ENCODE data around the gene CAMK2B. TPM values are rescaled to one million over a fixed set of nuclear protein-coding genes. Genes with fewer than 3 reads are reported as not detected.

The CAMK2B gene
- total and polyA plus RNA-seq, 4 experiments from 2014 or later = not detected

GRCh38 chr7:44276571-44277221, 48.7 kb downstream of the CAMK2B start:
- no peaks in the 10 kb centered on the region for H3K4me1 Mint-ChIP-seq
- no peaks in the 10 kb centered on the region for H3K36me3 ChIP-seq (ENCODE audit: insufficient read depth, low read length)
- DNase-seq = no peak
- intact Hi-C loops (cut with micrococcal nuclease) = no loop called here
- H3K36me3 Mint-ChIP-seq = no peaks in the 10 kb centered on the region
- POLR2A ChIA-PET (ENCODE audit: partially characterized antibody) = no interaction called here
- H3K27ac ChIP-seq (ENCODE audit: low read depth, low read length) = no peak overlapping the region
- H3K27me3 Mint-ChIP-seq = no peaks in the 10 kb centered on the region
- CTCF ChIA-PET (ENCODE audit: partially characterized antibody) = no interaction called here
- H3K27ac Mint-ChIP-seq = no peak overlapping the region
- no peak overlapping the region for H3K4me3 ChIP-seq (ENCODE audit: low read length in 2 of 2)
- no peak overlapping the region for H3K4me3 Mint-ChIP-seq
- H3K9me3 Mint-ChIP-seq = no peaks in the 10 kb centered on the region
- no peaks in the 10 kb centered on the region for H3K4me1 ChIP-seq (ENCODE audit: insufficient read depth, low read length)
- no peaks in the 10 kb centered on the region for H3K9me3 ChIP-seq (ENCODE audit: control insufficient read depth in 1 of 2, low read length in 2 of 2)
- H3K27me3 ChIP-seq (ENCODE audit: insufficient read depth, low read length) = no peaks in the 10 kb centered on the region

GRCh38 chr7:44275957-44276570, 49.3 kb downstream of the CAMK2B start:
- no peaks in the 10 kb centered on the region for H3K27me3 Mint-ChIP-seq
- no peak overlapping the region for H3K4me3 Mint-ChIP-seq
- H3K27ac ChIP-seq (ENCODE audit: low read depth, low read length) = no peak overlapping the region
- no peaks in the 10 kb centered on the region for H3K4me1 ChIP-seq (ENCODE audit: insufficient read depth, low read length)
- DNase-seq = no peak
- H3K36me3 Mint-ChIP-seq = no peaks in the 10 kb centered on the region
- H3K4me3 ChIP-seq (ENCODE audit: low read length in 2 of 2) = no peak overlapping the region
- no peaks in the 10 kb centered on the region for H3K4me1 Mint-ChIP-seq
- no peaks in the 10 kb centered on the region for H3K27me3 ChIP-seq (ENCODE audit: insufficient read depth, low read length)
- no peaks in the 10 kb centered on the region for H3K9me3 Mint-ChIP-seq
- no peak overlapping the region for H3K27ac Mint-ChIP-seq
- H3K36me3 ChIP-seq (ENCODE audit: insufficient read depth, low read length) = no peaks in the 10 kb centered on the region
- no peaks in the 10 kb centered on the region for H3K9me3 ChIP-seq (ENCODE audit: control insufficient read depth in 1 of 2, low read length in 2 of 2)
- ChIA-PET CTCF (ENCODE audit: partially characterized antibody) (no interaction called here), POLR2A (ENCODE audit: partially characterized antibody) (no interaction called here)
- intact Hi-C loops (cut with micrococcal nuclease) = no loop called here

- Histone ChIP-seq H3K36me3 (ENCODE audit: insufficient read depth, low read length) (no peaks in the 10 kb centered on the region), H3K27me3 (ENCODE audit: insufficient read depth, low read length) (no peaks in the 10 kb centered on the region), H3K9me3 (ENCODE audit: control insufficient read depth in 1 of 2, low read length in 2 of 2) (no peaks in the 10 kb centered on the region), H3K27ac (ENCODE audit: low read depth, low read length) (no peak overlapping the region), H3K4me1 (ENCODE audit: insufficient read depth, low read length) (no peaks in the 10 kb centered on the region), H3K4me3 (ENCODE audit: low read length in 2 of 2) (no peak overlapping the region)
- Mint-ChIP-seq H3K4me3 (no peak overlapping the region), H3K9me3 (no peaks in the 10 kb centered on the region), H3K27ac (no peak overlapping the region), H3K36me3 (no peaks in the 10 kb centered on the region), H3K4me1 (no peaks in the 10 kb centered on the region), H3K27me3 (no peaks in the 10 kb centered on the region)
- POLR2A ChIA-PET (ENCODE audit: partially characterized antibody) = no interaction called here
- DNase-seq = no peak
- intact Hi-C loops (cut with micrococcal nuclease) = no loop called here
- CTCF ChIA-PET (ENCODE audit: partially characterized antibody) = interaction anchor here (0.6 kb wide), 1 partner anchor 203 kb away, joined by 3 read pairs; no protein-coding TSS in a partner anchor
Measured at GRCh38 chr7:44275146-44275545, 50.2 kb downstream of the CAMK2B start.

GRCh38 chr7:44274623-44274975, 50.8 kb downstream of the CAMK2B start:
- Histone ChIP-seq H3K27ac (ENCODE audit: low read depth, low read length) (no peak overlapping the region), H3K27me3 (ENCODE audit: insufficient read depth, low read length) (no peaks in the 10 kb centered on the region), H3K9me3 (ENCODE audit: control insufficient read depth in 1 of 2, low read length in 2 of 2) (no peaks in the 10 kb centered on the region), H3K36me3 (ENCODE audit: insufficient read depth, low read length) (no peaks in the 10 kb centered on the region), H3K4me1 (ENCODE audit: insufficient read depth, low read length) (no peaks in the 10 kb centered on the region), H3K4me3 (ENCODE audit: low read length in 2 of 2) (no peak overlapping the region)
- Mint-ChIP-seq H3K4me1 (no peaks in the 10 kb centered on the region), H3K4me3 (no peak overlapping the region), H3K27ac (no peak overlapping the region), H3K36me3 (no peaks in the 10 kb centered on the region), H3K9me3 (no peaks in the 10 kb centered on the region), H3K27me3 (no peaks in the 10 kb centered on the region)
- ChIA-PET CTCF (ENCODE audit: partially characterized antibody) (interaction anchor here (0.6 kb wide), 1 partner anchor 203 kb away, joined by 3 read pairs; no protein-coding TSS in a partner anchor), POLR2A (ENCODE audit: partially characterized antibody) (no interaction called here)
- intact Hi-C loops (cut with micrococcal nuclease) = no loop called here
- no peak for DNase-seq

- Mint-ChIP-seq H3K9me3 (no peaks in the 10 kb centered on the region), H3K4me1 (no peaks in the 10 kb centered on the region), H3K27me3 (no peaks in the 10 kb centered on the region), H3K4me3 (no peak overlapping the region), H3K36me3 (no peaks in the 10 kb centered on the region), H3K27ac (no peak overlapping the region)
- no peaks in the 10 kb centered on the region for H3K27me3 ChIP-seq (ENCODE audit: insufficient read depth, low read length)
- no peaks in the 10 kb centered on the region for H3K36me3 ChIP-seq (ENCODE audit: insufficient read depth, low read length)
- H3K4me3 ChIP-seq (ENCODE audit: low read length in 2 of 2) = no peak overlapping the region
- intact Hi-C loops (cut with micrococcal nuclease) = no loop called here
- no peak for DNase-seq
- H3K4me1 ChIP-seq (ENCODE audit: insufficient read depth, low read length) = no peaks in the 10 kb centered on the region
- no peaks in the 10 kb centered on the region for H3K9me3 ChIP-seq (ENCODE audit: control insufficient read depth in 1 of 2, low read length in 2 of 2)
- POLR2A ChIA-PET (ENCODE audit: partially characterized antibody) = no interaction called here
- no peak overlapping the region for H3K27ac ChIP-seq (ENCODE audit: low read depth, low read length)
- CTCF ChIA-PET (ENCODE audit: partially characterized antibody) = no interaction called here
Measured at GRCh38 chr7:44273681-44274622, 51.4 kb downstream of the CAMK2B start.

- Histone ChIP-seq H3K4me1 (ENCODE audit: insufficient read depth, low read length) (no peaks in the 10 kb centered on the region), H3K27ac (ENCODE audit: low read depth, low read length) (no peak overlapping the region), H3K4me3 (ENCODE audit: low read length in 2 of 2) (no peak overlapping the region), H3K36me3 (ENCODE audit: insufficient read depth, low read length) (no peaks in the 10 kb centered on the region), H3K27me3 (ENCODE audit: insufficient read depth, low read length) (no peaks in the 10 kb centered on the region), H3K9me3 (ENCODE audit: control insufficient read depth in 1 of 2, low read length in 2 of 2) (no peaks in the 10 kb centered on the region)
- intact Hi-C loops (cut with micrococcal nuclease) = no loop called here
- POLR2A ChIA-PET (ENCODE audit: partially characterized antibody) = no interaction called here
- no peak for DNase-seq
- H3K36me3 Mint-ChIP-seq = no peaks in the 10 kb centered on the region
- H3K27me3 Mint-ChIP-seq = no peaks in the 10 kb centered on the region
- no peak overlapping the region for H3K4me3 Mint-ChIP-seq
- H3K4me1 Mint-ChIP-seq = no peaks in the 10 kb centered on the region
- H3K9me3 Mint-ChIP-seq = no peaks in the 10 kb centered on the region
- H3K27ac Mint-ChIP-seq = peak overlapping the region in 1 of 7 donors; percentile 50
- CTCF ChIA-PET (ENCODE audit: partially characterized antibody) = no interaction called here
Measured at GRCh38 chr7:44272981-44273380, 52.4 kb downstream of the CAMK2B start.

GRCh38 chr7:44272456-44272855, 52.9 kb downstream of the CAMK2B start:
- Histone ChIP-seq H3K4me3 (ENCODE audit: low read length in 2 of 2) (no peak overlapping the region), H3K4me1 (ENCODE audit: insufficient read depth, low read length) (no peaks in the 10 kb centered on the region), H3K36me3 (ENCODE audit: insufficient read depth, low read length) (no peaks in the 10 kb centered on the region), H3K27ac (ENCODE audit: low read depth, low read length) (no peak overlapping the region), H3K27me3 (ENCODE audit: insufficient read depth, low read length) (no peaks in the 10 kb centered on the region), H3K9me3 (ENCODE audit: control insufficient read depth in 1 of 2, low read length in 2 of 2) (no peaks in the 10 kb centered on the region)
- POLR2A ChIA-PET (ENCODE audit: partially characterized antibody) = no interaction called here
- Mint-ChIP-seq H3K4me3 (no peak overlapping the region), H3K36me3 (no peaks in the 10 kb centered on the region), H3K9me3 (no peaks in the 10 kb centered on the region), H3K4me1 (no peaks in the 10 kb centered on the region), H3K27me3 (no peaks in the 10 kb centered on the region), H3K27ac (no peak overlapping the region)
- CTCF ChIA-PET (ENCODE audit: partially characterized antibody) = no interaction called here
- no peak for DNase-seq
- intact Hi-C loops (cut with micrococcal nuclease) = no loop called here

All from CD4-positive, alpha-beta memory T cell (primary cell).